Measurements from ENCODE around the gene MRPL22.

DNA sequence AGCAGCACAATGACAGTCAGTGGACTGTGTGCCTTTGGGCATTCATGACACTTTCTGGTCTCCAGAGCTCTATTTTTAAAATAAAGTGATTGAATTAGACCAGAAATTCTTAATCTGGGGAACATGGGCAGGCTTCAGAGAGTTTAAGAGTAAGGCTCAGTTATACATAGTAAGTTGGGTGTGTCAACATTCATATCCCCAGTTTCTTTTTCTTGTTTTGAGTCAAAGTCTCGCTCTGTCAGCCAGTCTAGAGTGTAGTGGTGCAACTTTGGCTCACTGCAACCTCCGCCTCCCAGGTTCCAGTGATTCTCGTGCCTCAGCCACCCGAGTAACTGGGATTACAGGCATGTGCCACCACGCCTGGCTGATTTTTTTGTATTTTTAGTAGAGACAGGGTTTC is 59.0 kb downstream of the MRPL22 start:
- TF ChIP-seq, protein P1, sequence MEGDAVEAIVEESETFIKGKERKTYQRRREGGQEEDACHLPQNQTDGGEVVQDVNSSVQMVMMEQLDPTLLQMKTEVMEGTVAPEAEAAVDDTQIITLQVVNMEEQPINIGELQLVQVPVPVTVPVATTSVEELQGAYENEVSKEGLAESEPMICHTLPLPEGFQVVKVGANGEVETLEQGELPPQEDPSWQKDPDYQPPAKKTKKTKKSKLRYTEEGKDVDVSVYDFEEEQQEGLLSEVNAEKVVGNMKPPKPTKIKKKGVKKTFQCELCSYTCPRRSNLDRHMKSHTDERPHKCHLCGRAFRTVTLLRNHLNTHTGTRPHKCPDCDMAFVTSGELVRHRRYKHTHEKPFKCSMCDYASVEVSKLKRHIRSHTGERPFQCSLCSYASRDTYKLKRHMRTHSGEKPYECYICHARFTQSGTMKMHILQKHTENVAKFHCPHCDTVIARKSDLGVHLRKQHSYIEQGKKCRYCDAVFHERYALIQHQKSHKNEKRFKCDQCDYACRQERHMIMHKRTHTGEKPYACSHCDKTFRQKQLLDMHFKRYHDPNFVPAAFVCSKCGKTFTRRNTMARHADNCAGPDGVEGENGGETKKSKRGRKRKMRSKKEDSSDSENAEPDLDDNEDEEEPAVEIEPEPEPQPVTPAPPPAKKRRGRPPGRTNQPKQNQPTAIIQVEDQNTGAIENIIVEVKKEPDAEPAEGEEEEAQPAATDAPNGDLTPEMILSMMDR (IDR thresholded peaks at IDR 0.05), result no peak
- TF ChIP-seq POLR2A (IDR thresholded peaks at IDR 0.05), result no peak
